MM.1S (cell line): Measurements from ENCODE around the gene ARRDC2.
"Not testable (repeated sequence)": the region's sequence is repeated elsewhere in the genome, so short reads cannot be mapped to it uniquely, and the experiment has no call there.

Experiments
- DNase-seq: peaks from one replicate; pipeline ENCODE4 v3.0.0-alpha.2; 2015
- H2AFZ ChIP-seq: fragments of 300-600 bp; sonication (generic); 2 replicates; pipeline ENCODE4 v1.6.0; 2016; ENCODE audit warnings: antibody characterized with exemption, low read length
- H3F3A ChIP-seq: fragments of 300-600 bp; sonication (generic); 2 replicates; pipeline ENCODE4 v1.6.1; 2016; ENCODE audit warnings: mild to moderate bottlenecking, antibody characterized with exemption, low read length, moderate library complexity, mixed read lengths; ENCODE audit not compliant: insufficient read depth
- H3K27ac ChIP-seq: fragments of 300-600 bp; sonication (generic); 2 replicates; pipeline ENCODE4 v1.5.1; 2016; ENCODE audit warnings: mild to moderate bottlenecking, low read length
- H3K27me3 ChIP-seq: fragments of 300-600 bp; sonication (generic); replicated peaks from 2 replicates; pipeline ENCODE4 v1.6.0; 2016; ENCODE audit warnings: low read length; ENCODE audit not compliant: insufficient read depth
- H3K36me3 ChIP-seq: fragments of 300-600 bp; sonication (generic); replicated peaks from 2 replicates; pipeline ENCODE4 v1.6.1; 2016; ENCODE audit warnings: mild to moderate bottlenecking, low read length, mixed read lengths; ENCODE audit not compliant: insufficient read depth
- H3K4me1 ChIP-seq: fragments of 300-600 bp; sonication (generic); 2 replicates; pipeline ENCODE4 v1.6.1; 2016; ENCODE audit warnings: low read length, mixed read lengths
- H3K4me2 ChIP-seq: fragments of 300-600 bp; sonication (generic); 2 replicates; pipeline ENCODE4 v1.6.0; 2016; ENCODE audit warnings: low read depth, low read length
- H3K4me3 ChIP-seq: fragments of 300-600 bp; sonication (generic); 2 replicates; pipeline ENCODE4 v1.5.1; 2016; ENCODE audit warnings: low read length, mixed read lengths
- H3K79me2 ChIP-seq: fragments of 300-600 bp; sonication (generic); 2 replicates; pipeline ENCODE4 v1.6.1; 2016; ENCODE audit warnings: mixed run types, low read length, mixed read lengths
- H3K9ac ChIP-seq: fragments of 300-600 bp; sonication (generic); 2 replicates; pipeline ENCODE4 v1.6.1; 2016; ENCODE audit warnings: low read length, mixed read lengths
- H3K9me2 ChIP-seq: fragments of 300-600 bp; sonication (generic); replicated peaks from 2 replicates; pipeline ENCODE4 v1.6.1; 2016; ENCODE audit warnings: mild to moderate bottlenecking, low read length, mixed read lengths; ENCODE audit not compliant: insufficient read depth
- H3K9me3 ChIP-seq: fragments of 300-600 bp; sonication (generic); replicated peaks from 2 replicates; pipeline ENCODE4 v1.6.1; 2016; ENCODE audit warnings: mild to moderate bottlenecking, low read length, mixed read lengths; ENCODE audit not compliant: insufficient read depth
- H4K20me1 ChIP-seq: fragments of 300-600 bp; sonication (generic); 2 replicates; pipeline ENCODE4 v1.6.1; 2016; ENCODE audit warnings: mild to moderate bottlenecking, low read length, moderate library complexity, mixed read lengths; ENCODE audit not compliant: insufficient read depth
- EZH2 ChIP-seq: fragments of 300-600 bp; sonication (generic); optimal IDR thresholded peaks from 2 replicates; pipeline ENCODE3; 2017; ENCODE audit warnings: low read depth, mild to moderate bottlenecking, antibody characterized with exemption, low read length, mixed read lengths
- EZH2phosphoT487 ChIP-seq: fragments of 300-600 bp; sonication (generic); IDR thresholded peaks from 2 replicates; pipeline ENCODE4 v1.6.1; 2018; ENCODE audit warnings: antibody characterized with exemption, low read length
- TF ChIP-seq, protein P1 (sequence below): fragments of 300-600 bp; sonication (generic); IDR thresholded peaks from 2 replicates; pipeline ENCODE4 v1.5.1; 2016; ENCODE audit warnings: antibody characterized with exemption, low read length, mixed read lengths

Gene ARRDC2

GRCh38 chr19:18029617-18030338 lies 21.8 kb downstream of the ARRDC2 start:
- Histone ChIP-seq H3K9me3 (no peaks in the 10 kb centered on the region), H3K36me3 (no peaks in the 10 kb centered on the region), H2AFZ (no peak overlapping the region), H3K4me3 (no peak overlapping the region), H3K9me2 (no peaks in the 10 kb centered on the region), H3F3A (no peaks in the 10 kb centered on the region), H4K20me1 (no peaks in the 10 kb centered on the region), H3K4me2 (no peak overlapping the region), H3K4me1 (no peaks in the 10 kb centered on the region), H3K79me2 (no peaks in the 10 kb centered on the region), H3K9ac (no peak overlapping the region), H3K27me3 (peaks cover 69% of the 10 kb centered on the region), H3K27ac (no peak overlapping the region)
- DNase-seq, result no peak
- TF ChIP-seq EZH2 (no peak), EZH2phosphoT487 (no peak)
- TF ChIP-seq, protein P1, sequence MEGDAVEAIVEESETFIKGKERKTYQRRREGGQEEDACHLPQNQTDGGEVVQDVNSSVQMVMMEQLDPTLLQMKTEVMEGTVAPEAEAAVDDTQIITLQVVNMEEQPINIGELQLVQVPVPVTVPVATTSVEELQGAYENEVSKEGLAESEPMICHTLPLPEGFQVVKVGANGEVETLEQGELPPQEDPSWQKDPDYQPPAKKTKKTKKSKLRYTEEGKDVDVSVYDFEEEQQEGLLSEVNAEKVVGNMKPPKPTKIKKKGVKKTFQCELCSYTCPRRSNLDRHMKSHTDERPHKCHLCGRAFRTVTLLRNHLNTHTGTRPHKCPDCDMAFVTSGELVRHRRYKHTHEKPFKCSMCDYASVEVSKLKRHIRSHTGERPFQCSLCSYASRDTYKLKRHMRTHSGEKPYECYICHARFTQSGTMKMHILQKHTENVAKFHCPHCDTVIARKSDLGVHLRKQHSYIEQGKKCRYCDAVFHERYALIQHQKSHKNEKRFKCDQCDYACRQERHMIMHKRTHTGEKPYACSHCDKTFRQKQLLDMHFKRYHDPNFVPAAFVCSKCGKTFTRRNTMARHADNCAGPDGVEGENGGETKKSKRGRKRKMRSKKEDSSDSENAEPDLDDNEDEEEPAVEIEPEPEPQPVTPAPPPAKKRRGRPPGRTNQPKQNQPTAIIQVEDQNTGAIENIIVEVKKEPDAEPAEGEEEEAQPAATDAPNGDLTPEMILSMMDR, result no peak

DNA sequence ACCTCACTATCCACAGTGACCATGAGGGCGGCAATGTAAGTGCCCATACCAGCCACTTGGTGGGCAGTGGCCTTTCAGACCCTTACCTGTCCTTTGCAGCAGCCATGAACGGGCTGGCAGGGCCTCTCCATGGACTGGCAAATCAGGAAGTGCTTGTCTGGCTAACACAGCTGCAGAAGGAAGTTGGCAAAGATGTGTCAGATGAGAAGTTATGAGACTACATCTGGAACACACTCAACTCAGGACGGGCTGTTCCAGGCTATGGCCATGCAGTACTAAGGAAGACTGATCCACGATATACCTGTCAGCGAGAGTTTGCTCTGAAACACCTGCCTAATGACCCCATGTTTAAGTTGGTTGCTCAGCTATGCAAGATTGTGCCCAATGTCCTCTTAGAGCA lies 23.4 kb downstream of the ARRDC2 start:
- H2AFZ ChIP-seq, H3K9me3 ChIP-seq, H3F3A ChIP-seq, H3K9me2 ChIP-seq, H3K4me1 ChIP-seq, H3K4me3 ChIP-seq, DNase-seq, H4K20me1 ChIP-seq, H3K4me2 ChIP-seq, H3K79me2 ChIP-seq, H3K27ac ChIP-seq, H3K9ac ChIP-seq, H3K36me3 ChIP-seq: not testable (repeated sequence)
- peaks cover 76% of the 10 kb centered on the region for H3K27me3 ChIP-seq

GRCh38 chr19:18032102-18032501 lies 24.1 kb downstream of the ARRDC2 start:
- not testable (repeated sequence) for H3K27ac ChIP-seq, H3K9me2 ChIP-seq, H3K36me3 ChIP-seq, H2AFZ ChIP-seq, H3F3A ChIP-seq, H3K4me1 ChIP-seq, H3K4me3 ChIP-seq, H3K79me2 ChIP-seq, H3K4me2 ChIP-seq, H3K9me3 ChIP-seq, H4K20me1 ChIP-seq, H3K9ac ChIP-seq, DNase-seq
- H3K27me3 ChIP-seq, result peaks cover 73% of the 10 kb centered on the region

- Histone ChIP-seq H3K4me2 (no peak overlapping the region), H3K27ac (no peak overlapping the region), H3K9me2 (no peaks in the 10 kb centered on the region), H3K4me1 (peaks cover 11% of the 10 kb centered on the region), H3K27me3 (peaks cover 83% of the 10 kb centered on the region), H3K4me3 (no peak overlapping the region), H3K36me3 (no peaks in the 10 kb centered on the region), H3F3A (no peaks in the 10 kb centered on the region), H4K20me1 (no peaks in the 10 kb centered on the region), H2AFZ (no peak overlapping the region), H3K9me3 (no peaks in the 10 kb centered on the region), H3K9ac (no peak overlapping the region), H3K79me2 (no peaks in the 10 kb centered on the region)
- DNase-seq, result no peak
- TF ChIP-seq, protein P1, result no peak
- TF ChIP-seq EZH2 (no peak), EZH2phosphoT487 (no peak)
Observed at GRCh38 chr19:18041054-18041453, 33.1 kb downstream of the ARRDC2 start.
